ENCODE measurements around the gene PNMA8B.

GRCh38 chr19:46494146-46494940 lies 1.3 kb downstream of the PNMA8B start:
- TF ChIP-seq CTCF (conservative IDR thresholded peaks at IDR 0.05) (no peak), ZFX (IDR thresholded peaks at IDR 0.05) (no peak)

Data from C4-2B (cell line).